Fibroblast of the aortic adventitia (primary cell): ENCODE data around the gene ATG3. TPM values are rescaled to one million over a fixed set of nuclear protein-coding genes. Genes with fewer than 3 reads are reported as not detected.

Experiments used
- DNase-seq: peaks from one replicate; pipeline ENCODE4 v3.0.0-alpha.2; 2010; ENCODE audit warnings: low read depth
- H3K4me3 ChIP-seq: 2 replicates; pipeline ENCODE4 v1.5.1; 2011; ENCODE audit warnings: low read depth, mild to moderate bottlenecking, control low read depth, low read length, moderate library complexity
- CTCF ChIP-seq: IDR thresholded peaks from 2 replicates; pipeline ENCODE4 v1.5.1; 2011; ENCODE audit warnings: mild to moderate bottlenecking, low read length, control low read depth, inconsistent platforms; ENCODE audit not compliant: insufficient read depth
- total RNA-seq: library from RNA; depleted of rRNA; stranded (reverse); fragments of >200 nt; gene quantifications from 2 replicates; pipeline ENCODE4 v1.2.3, GENCODE V29; 2012; ENCODE audit warnings: low replicate concordance

The ATG3 gene
- total RNA-seq, 1 donor, result 90.4 TPM

DNA sequence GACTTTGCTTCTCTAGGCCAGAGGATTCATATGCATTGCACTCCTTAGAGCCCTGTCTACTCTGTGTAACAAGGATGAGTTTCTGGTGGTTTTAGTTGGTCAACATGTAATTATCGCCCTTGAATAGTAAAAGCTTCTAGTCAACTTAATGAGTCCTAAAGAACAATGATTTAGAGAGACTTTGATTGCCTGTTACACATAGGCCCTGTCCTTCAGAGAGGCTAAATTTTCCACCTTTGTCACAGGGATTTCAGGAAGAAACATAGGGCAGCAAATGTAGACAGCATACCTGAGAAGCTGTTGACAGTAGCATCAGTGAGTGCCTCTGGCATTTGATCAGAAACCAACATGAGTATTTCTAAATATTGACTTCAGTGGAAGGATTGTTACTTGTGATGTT lies 69.6 kb downstream of the ATG3 start:
- TF ChIP-seq CTCF, result no peak
- no peak for DNase-seq

DNA sequence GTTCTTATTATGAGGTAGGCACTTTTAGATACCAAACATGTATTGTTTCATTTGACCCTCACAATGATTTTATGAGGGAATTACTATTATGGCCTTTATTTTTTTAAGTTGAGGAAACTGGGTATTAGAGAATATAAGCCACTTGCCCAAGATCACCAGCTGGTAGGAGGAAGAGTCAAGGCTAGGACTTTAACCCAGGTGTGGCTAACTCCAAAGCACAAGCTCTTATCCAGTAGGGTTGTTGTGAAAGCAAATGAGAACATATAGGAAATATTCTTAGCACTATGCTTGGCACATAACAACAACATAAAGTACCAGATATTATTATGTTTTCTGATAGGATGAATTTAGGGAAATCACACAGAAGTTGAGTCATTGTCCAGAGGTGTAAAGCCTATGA lies 70.4 kb downstream of the ATG3 start:
- no peak for TF ChIP-seq CTCF
- no peak overlapping the region for H3K4me3 ChIP-seq
- DNase-seq, result no peak

More for the DNA sequence above, 69.6 kb downstream of the ATG3 start:
- no peak overlapping the region for H3K4me3 ChIP-seq

GRCh38 chr3:112489674-112490479 lies 71.9 kb downstream of the ATG3 start:
- DNase-seq, result no peak
- no peak for TF ChIP-seq CTCF
- H3K4me3 ChIP-seq, result no peak overlapping the region

DNA sequence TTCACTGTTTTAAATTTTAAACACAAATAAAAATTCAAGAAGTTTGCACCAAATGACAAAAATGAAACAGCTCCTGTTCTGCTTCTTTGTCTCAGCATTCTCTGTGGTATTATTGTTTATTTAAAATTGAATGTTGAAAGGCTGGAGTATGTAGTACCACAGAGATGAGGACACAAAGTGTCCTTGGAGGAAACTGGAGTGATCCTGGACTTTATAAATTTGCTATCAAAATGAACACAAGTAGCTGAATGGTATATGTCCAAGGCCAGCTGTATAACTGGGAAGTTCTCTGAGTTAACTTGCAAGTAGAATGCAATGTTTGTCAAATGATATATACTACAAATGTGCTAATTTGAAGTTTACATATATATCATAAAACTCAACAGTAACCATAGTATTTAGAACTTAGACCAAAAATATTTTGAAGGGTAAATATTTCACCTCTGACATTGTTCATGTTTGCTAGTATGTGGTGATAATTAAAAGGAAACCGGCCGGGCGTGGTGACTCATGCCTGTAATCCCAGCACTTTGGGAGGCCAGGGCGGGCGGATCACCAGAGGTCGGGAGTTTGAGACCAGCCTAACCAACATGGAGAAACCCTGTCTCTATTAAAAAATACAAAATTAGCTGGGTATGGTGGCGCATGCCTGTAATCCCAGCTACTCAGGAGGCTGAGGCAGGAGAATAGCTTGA lies 74.8 kb downstream of the ATG3 start:
- DNase-seq, result no peak
- no peak for TF ChIP-seq CTCF
- no peak overlapping the region for H3K4me3 ChIP-seq

GRCh38 chr3:112484352-112484751 lies 77.4 kb downstream of the ATG3 start:
- DNase-seq, result no peak
- H3K4me3 ChIP-seq, result no peak overlapping the region
- no peak for TF ChIP-seq CTCF

GRCh38 chr3:112482675-112483074 lies 79.1 kb downstream of the ATG3 start:
- no peak overlapping the region for H3K4me3 ChIP-seq
- no peak for DNase-seq
- no peak for TF ChIP-seq CTCF

Other genes with a start within 250 kb of the ATG3 start
- 3.3 and 3.7 TPM in 2 replicates for gene CD200, start 228.8 kb downstream of the ATG3 start, total RNA-seq
- not detected in 2 replicates for gene BTLA, start 62.5 kb downstream of the ATG3 start, total RNA-seq
- 73.5 and 81.5 TPM in 2 replicates for gene SLC35A5, start 83 bp upstream of the ATG3 start, total RNA-seq
- 614 and 2,284 TPM in 2 replicates for gene CCDC80, start 79.2 kb upstream of the ATG3 start, total RNA-seq